Measurements from ENCODE around the gene RSPH1. TPM values are rescaled to one million over a fixed set of nuclear protein-coding genes. Genes with fewer than 3 reads are reported as not detected.

The RSPH1 gene
- total RNA-seq, 1 experiment from 2014 or later, result 0.31 TPM

- peaks cover 19 to 26% of the 10 kb centered on the region in 2 experiments for H3K4me1 Mint-ChIP-seq
- no peak overlapping the region for H3K4me3 Mint-ChIP-seq
- H3K4ac ChIP-seq (ENCODE audit: low read depth, low read length), result no peak overlapping the region
- H3K36me3 Mint-ChIP-seq (ENCODE audit: insufficient read depth in 1 of 3, low read depth in 3 of 3), result peaks cover 0 to 50% (median 8%) of the 10 kb centered on the region in 3 experiments; a peak in 4 of 7 replicates
- no peaks in the 10 kb centered on the region for H3K23me2 ChIP-seq (ENCODE audit: insufficient read length, low read depth, low read length, poor library complexity, severe bottlenecking)
- H3K18ac ChIP-seq (ENCODE audit: insufficient read length, low read depth, low read length), result no peak overlapping the region
- no peak overlapping the region for H3T11ph ChIP-seq (ENCODE audit: low read length)
- no peak overlapping the region for H4K8ac ChIP-seq (replicated peaks; ENCODE audit: insufficient read length, low read depth, low read length)
- H3K79me2 ChIP-seq (ENCODE audit: insufficient read depth, low read length), result no peaks in the 10 kb centered on the region
- no peak overlapping the region for H4K91ac ChIP-seq (ENCODE audit: insufficient read length, low read depth, low read length)
- H2BK15ac ChIP-seq (ENCODE audit: low read depth, low read length), result no peak overlapping the region
- no peak overlapping the region for H3K9ac ChIP-seq (ENCODE audit: extremely low read depth, insufficient read length, low read length)
- H2BK120ac ChIP-seq (ENCODE audit: low read depth, low read length, poor library complexity, severe bottlenecking), result no peak overlapping the region
- peak; percentile 23 for DNase-seq
- no peaks in the 10 kb centered on the region for H4K20me1 ChIP-seq (ENCODE audit: control insufficient read depth, insufficient read depth, insufficient read length)
- H3K23ac ChIP-seq (ENCODE audit: insufficient read length, low read depth, low read length), result no peak overlapping the region
- H2AFZ ChIP-seq (ENCODE audit: low read length), result no peak overlapping the region
- H2BK5ac ChIP-seq (ENCODE audit: insufficient read length, low read length), result no peak overlapping the region
- no peak overlapping the region for H2BK12ac ChIP-seq (ENCODE audit: insufficient read length, low read depth, low read length)
- WGBS (ENCODE audit: extremely low coverage, insufficient read length, low lambda C conversion rate), result no CpG with 5 or more reads among the region's 28 CpGs
- no peak overlapping the region for H4K5ac ChIP-seq (ENCODE audit: insufficient read length, low read depth, low read length)
- no peak overlapping the region for H3K14ac ChIP-seq (ENCODE audit: insufficient read depth, low read length)
- H3K9me3 Mint-ChIP-seq, result no peaks in the 10 kb centered on the region
- H3K27ac ChIP-seq (ENCODE audit: insufficient read length, low read depth, low read length), result no peak overlapping the region
- H3K4me2 ChIP-seq (ENCODE audit: insufficient read depth, insufficient read length, low read length), result no peak overlapping the region
- no peak overlapping the region for H3K56ac ChIP-seq (ENCODE audit: insufficient read length, low read depth, low read length)
- no peak for TF ChIP-seq CTCF (conservative IDR thresholded peaks at IDR 0.05)
- no peak overlapping the region for H2AK5ac ChIP-seq (ENCODE audit: insufficient read length, low read length)
- no peaks in the 10 kb centered on the region for H3K9me3 ChIP-seq (ENCODE audit: control insufficient read depth, low read depth, low read length)
- no peak overlapping the region for H2BK20ac ChIP-seq (ENCODE audit: low read depth, low read length, poor library complexity, severe bottlenecking)
- no peaks in the 10 kb centered on the region for H3K27me3 Mint-ChIP-seq (ENCODE audit: low read depth)
- H3K4me1 ChIP-seq (ENCODE audit: insufficient read depth, low read length), result peaks cover 2% of the 10 kb centered on the region
- H3K27ac Mint-ChIP-seq, result no peak overlapping the region; a peak in 1 of 7 replicates
- no peaks in the 10 kb centered on the region for H3K27me3 ChIP-seq (ENCODE audit: insufficient read depth, low read length)
- H3K79me1 ChIP-seq (ENCODE audit: insufficient read depth, low read depth, low read length, poor library complexity, severe bottlenecking), result no peaks in the 10 kb centered on the region
These were observed 38.7 kb upstream of the RSPH1 start for GRCh38 chr21:42534421-42535378.

Data from H9 (cell line).